SKM-1 (cell line): ENCODE results near the gene DEPDC1B.
"Not testable (repeated sequence)": the region's sequence is repeated elsewhere in the genome, so short reads cannot be mapped to it uniquely, and the experiment has no call there.

Source experiments
- DNase-seq: peaks from one replicate; lab custom pipeline; 2025; ENCODE audit not compliant: unreplicated experiment; lab: John Stamatoyannopoulos, UW

DEPDC1B gene

DNA sequence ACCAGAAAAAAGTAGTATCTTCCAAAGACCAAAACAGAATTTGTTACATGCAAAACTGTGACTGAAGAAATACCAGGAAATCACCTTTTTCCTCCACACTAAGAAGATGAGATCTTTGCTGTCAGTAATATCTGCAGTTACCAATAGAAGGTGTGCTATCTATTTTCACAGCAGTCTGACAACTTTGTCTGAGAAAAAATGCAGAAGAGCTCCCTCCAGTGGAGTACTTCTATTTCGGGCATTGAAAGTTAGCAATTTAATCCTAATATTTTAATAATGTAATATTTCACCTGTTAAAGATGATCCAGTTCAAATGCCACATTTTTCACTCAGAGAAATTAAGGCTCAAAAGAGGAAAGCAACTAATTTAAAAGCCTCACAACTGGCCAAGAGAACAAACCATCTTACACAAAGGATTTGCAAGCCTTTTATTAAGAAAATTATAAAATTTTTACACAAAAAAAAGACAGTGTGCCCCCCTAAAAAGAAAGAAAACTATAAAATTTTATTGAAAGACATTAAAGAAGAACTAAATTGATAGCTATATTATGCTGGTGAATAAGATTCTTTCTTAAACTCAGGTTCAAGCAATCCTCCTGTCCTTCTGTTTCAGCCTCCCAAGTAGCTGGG lies 50.6 kb downstream of the DEPDC1B start:
- no peak for DNase-seq

DNA sequence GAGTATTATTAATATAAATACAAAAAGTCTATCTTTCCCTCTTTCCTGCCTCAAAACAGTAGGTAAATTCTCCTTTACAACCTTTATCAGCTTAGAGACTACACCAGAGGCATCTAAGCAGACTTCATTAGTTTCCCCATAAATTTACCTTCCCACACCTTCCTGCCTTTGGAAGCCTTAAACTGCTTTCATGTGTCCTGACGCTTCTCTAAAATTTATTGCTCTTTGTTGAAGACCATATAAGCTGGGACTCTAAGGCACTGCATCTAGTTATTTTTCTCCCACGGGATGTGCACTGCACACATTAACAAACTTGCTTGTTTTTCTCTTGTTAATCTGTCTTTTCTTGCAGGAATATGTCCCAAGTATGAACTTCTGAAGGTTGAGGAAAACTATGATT lies 51.8 kb downstream of the DEPDC1B start:
- DNase-seq: no peak

DNA sequence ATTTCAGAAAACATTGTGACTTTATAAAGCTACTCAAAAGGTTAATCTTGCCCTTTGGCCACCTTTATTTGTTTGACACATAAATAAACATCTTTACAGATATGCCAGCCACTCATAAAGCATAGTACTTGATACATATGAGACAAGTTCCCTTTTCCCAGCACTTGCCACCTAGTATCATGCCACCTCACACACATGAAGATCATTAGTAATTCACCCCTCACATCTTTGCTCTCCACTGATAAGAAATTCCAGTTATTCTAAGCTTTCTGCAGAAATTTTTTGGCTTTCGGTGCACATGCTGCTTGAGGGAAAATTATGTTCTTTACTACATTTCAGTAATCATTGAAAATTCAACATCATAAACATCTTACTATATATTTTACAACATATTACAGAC lies 59.1 kb downstream of the DEPDC1B start:
- no peak for DNase-seq

GRCh38 chr5:60639544-60639943 lies 60.4 kb downstream of the DEPDC1B start:
- DNase-seq: no peak

DNA sequence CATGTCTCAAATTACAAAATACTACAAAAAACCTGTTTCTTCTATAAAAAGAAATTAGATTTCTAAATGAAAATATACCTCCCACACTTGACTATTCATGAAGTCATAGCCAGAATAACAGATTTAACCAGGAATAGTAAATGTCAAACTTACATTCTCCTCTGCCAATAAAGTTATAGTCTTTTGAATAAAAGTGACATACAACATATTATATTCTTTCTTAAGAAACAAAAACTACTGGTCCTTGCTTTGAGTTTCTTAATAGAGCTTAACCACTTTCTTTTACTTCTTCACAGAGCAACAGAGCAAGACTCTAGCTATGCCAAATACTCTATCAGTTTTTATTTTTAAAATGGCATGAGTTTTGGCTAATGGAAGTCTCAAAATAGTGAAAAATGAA lies 61.7 kb downstream of the DEPDC1B start:
- DNase-seq: no peak

GRCh38 chr5:60636644-60637043 lies 63.3 kb downstream of the DEPDC1B start:
- DNase-seq: no peak

DNA sequence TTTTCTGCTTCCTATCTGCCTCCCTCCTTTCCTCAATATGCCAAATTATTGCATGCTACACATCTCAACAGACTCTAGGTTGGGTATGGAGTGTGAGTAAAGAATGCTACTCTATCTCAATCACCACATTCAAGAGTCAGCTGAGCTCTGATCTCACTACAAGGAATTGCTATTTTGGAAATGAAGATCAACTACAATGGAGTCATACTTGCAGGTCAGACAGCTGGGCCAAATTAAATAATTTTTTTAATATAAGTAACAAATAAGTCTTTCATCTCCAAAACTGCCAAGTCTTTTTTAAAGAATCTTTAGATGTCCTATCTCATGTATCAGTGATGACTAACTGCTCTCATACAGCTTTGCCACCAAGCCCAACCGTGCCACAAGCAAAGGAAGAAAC lies 64.0 kb downstream of the DEPDC1B start:
- no peak for DNase-seq

- no peak for DNase-seq
Measured at GRCh38 chr5:60634051-60634450, 65.9 kb downstream of the DEPDC1B start.

GRCh38 chr5:60633341-60633740 lies 66.6 kb downstream of the DEPDC1B start:
- DNase-seq: no peak

GRCh38 chr5:60632153-60632552 lies 67.8 kb downstream of the DEPDC1B start:
- no peak for DNase-seq

DNA sequence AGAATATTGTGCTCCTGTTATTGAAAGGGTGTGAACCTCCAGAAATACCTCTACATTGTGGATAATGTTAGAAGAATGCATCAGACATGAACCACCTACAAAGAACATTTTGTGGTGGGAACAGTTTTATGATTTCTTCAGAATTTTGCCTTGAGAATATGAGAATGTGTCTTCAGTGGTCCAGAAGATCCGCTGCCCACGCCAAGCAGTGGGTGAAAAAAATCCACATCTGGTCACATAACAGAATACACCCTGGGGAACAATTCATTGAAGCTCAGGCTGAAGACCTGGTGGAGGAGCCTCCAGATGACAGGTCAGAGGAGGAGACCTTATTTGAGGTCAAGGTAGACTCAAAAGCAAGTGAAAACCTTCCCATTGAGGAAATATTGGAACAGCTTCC lies 69.1 kb downstream of the DEPDC1B start:
- no peak for DNase-seq

DNA sequence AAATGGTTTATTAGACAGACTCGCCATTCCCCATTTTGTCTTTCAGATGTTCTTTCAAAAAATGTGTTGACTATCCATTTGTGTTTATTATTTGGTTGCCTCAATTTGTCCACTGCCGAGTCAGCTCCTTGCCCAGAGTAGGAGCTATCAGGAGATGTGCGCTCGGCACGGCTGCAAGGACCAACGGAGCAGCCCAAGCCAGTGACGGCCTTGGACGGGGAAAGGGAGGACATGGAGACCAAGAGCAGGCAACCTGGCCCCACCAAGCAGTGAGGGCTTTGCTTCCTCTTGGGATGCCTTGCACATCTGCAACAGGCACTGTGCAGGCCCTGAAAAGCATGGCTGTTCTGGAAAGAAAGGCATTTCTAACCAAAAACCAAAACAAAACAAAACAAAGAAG lies 69.8 kb downstream of the DEPDC1B start:
- no peak for DNase-seq

- DNase-seq: not testable (repeated sequence)
Measured at GRCh38 chr5:60624875-60625274, 75.1 kb downstream of the DEPDC1B start.

DNA sequence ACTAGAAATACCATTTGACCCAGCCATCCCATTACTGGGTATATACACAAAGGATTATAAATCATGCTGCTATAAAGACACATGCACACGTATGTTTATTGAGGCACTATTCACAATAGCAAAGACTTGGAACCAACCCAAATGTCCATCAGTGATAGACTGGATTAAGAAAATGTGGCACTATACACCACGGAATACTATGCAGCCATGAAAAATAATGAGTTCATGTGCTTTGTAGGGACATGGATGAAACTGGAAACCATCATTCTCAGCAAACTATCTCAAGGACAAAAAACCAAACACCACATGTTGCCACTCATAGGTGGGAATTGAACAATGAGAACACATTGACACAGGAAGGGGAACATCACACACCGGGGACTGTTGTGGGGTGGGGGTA lies 79.2 kb downstream of the DEPDC1B start:
- DNase-seq: not testable (repeated sequence)

GRCh38 chr5:60613826-60614225 lies 86.1 kb downstream of the DEPDC1B start:
- no peak for DNase-seq

- no peak for DNase-seq
Measured at GRCh38 chr5:60611099-60611740, 88.7 kb downstream of the DEPDC1B start.

DNA sequence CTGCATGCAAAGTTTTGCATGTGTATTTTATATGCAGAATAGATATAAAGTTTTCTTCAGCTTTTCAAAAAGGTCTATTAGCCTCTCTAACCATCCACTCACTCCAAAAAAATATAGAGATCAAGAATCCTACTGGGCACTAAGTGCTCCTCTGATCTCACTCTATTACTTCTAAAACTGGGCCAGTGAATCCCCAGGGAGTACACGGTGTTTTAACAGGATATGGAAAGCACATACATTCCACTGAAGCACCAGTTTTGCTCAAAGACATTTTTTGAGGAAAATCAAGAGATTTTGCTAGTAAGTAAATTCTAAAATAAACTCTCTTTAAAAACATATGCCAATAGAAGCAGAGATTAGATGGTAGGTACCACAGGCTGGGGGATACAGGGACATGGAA lies 95.2 kb downstream of the DEPDC1B start:
- no peak for DNase-seq

- no peak for DNase-seq
Measured at GRCh38 chr5:60598424-60598823, 101.5 kb downstream of the DEPDC1B start.

DNA sequence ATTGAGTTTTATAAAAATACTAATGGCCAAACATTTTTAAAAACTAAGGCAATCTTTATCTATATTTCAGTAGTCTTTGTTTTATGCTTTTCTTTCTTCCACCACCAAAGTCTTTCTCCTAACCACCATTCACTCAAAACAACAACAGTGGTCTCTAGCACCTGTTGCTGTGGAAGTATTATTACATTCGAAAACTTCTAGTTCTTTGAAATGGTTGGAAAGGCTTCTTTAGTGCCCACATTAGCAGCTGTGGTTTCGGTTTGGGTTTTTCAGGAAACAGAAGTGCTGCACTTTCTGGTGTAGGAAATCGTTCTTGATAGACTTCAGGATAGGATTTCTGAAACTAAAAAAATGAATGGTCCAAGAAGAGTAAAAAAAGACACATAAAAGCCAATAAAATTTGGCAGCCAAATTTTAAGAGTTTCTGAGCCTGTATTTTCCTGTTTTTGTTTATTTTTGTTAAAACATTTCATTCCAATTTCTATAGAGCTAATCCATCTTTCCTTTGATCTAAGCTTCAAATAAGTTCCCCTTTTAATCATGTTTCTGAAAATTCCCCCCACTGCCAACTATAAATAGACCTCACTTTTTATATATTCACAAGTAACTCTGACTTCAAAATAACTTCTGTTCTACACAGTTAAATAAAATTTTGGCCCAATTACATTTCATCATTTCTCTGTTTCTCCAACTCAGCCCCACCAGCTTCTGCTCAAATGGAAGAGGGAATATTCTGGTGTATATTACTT lies 102.2 kb downstream of the DEPDC1B start:
- no peak for DNase-seq

DNA sequence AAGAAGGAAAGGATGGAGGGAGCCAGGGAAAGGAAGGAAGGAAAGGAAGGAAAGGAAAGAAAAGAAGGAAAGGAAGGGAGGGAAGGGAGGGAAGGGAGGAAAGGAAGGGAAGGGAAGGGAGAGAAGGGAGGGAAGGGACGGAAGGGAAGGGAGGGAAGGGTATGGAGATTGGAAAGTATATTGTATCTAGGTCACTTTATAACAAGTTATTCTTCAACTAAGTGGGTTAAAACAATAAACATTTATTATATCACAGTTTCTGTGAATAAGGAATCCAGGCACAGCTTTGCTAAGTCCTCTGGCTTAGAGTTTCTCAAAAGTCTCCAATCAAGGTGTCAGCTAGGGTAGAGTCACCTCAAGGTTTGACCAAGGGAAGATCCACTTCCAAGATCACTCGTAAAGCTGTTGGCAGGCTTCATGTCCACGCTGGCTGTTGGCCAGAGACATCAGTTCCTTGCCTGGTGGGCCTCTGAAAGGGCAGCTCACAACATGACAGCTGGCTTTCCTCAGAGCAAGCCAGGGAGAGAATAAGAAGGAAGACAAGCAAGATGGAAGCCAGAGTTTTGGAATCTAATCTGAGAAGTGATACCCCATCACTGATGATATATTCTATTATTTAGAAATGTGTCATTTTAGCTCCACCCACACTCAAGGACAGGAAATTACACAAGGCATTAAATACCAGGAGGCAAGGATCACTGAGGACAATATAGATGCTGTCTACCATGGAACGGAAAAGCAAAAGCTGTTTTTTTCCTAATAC lies 105.1 kb downstream of the DEPDC1B start:
- DNase-seq: no peak

DNA sequence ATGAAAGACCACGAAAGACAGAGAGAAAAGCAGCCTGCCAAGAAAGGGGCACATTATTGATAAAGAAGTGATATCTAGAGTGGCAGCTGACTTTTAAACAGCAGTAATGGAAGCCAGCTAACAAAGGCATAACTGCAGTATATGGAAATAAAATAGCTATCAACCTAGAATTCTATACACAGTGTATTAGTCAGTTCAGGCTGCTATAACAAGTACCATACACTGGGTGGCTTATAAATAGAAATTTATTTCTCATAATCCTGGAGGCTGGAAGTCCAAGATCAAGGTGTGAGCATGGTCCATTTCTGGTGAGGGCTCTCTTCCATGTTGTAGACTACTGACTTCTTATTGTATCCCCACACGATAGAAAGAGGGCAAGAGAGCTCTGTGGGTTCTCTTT lies 109.8 kb downstream of the DEPDC1B start:
- no peak for DNase-seq

- DNase-seq: not testable (repeated sequence)
Measured at GRCh38 chr5:60587312-60587711, 112.7 kb downstream of the DEPDC1B start.
